Kidney (tissue), 14 donors: Measurements from ENCODE around the gene TXLNB. TPM values are rescaled to one million over a fixed set of nuclear protein-coding genes. Genes with fewer than 3 reads are reported as not detected.

Source experiments
- DNase-seq, 5 donors: peaks; one replicate each; pipeline ENCODE4 v3.0.0-alpha.2; 2013 to 2020
- FAIRE-seq: peaks from 2 replicates; lab custom pipeline; 2012; peaks lifted over from hg19 to GRCh38; lab: Jason Lieb, UNC
- H3K27ac ChIP-seq, 2 donors: one replicate each; pipeline ENCODE4 v1.7.0; 2013; ENCODE audit warnings: low read depth in 2 of 2, low read length in 2 of 2, inconsistent platforms in 1 of 2
- H3K27me3 ChIP-seq: one replicate; pipeline ENCODE4 v1.7.1; 2013; ENCODE audit warnings: low read length, inconsistent platforms; ENCODE audit not compliant: control insufficient read depth, insufficient read depth
- H3K36me3 ChIP-seq, 3 donors: one replicate each; pipeline versions ENCODE4 v1.7.0 to v1.7.1; 2013; ENCODE audit warnings: low read length in 3 of 3, control low read depth in 1 of 3, inconsistent platforms in 1 of 3; ENCODE audit not compliant: insufficient read depth in 3 of 3, control insufficient read depth in 2 of 3
- H3K4me1 ChIP-seq, 3 donors: one replicate each; pipeline versions ENCODE4 v1.7.0 to v1.7.1; 2013; ENCODE audit warnings: low read length in 3 of 3, inconsistent platforms in 1 of 3, low read depth in 1 of 3; ENCODE audit not compliant: control insufficient read depth in 2 of 3, insufficient read depth in 2 of 3
- H3K4me3 ChIP-seq, 3 donors: one replicate each; pipeline versions ENCODE4 v1.7.0 to v1.8.1; 2013; ENCODE audit warnings: low read length in 3 of 3, control low read depth in 1 of 3, inconsistent platforms in 1 of 3
- H3K9ac ChIP-seq, 3 donors: one replicate each; pipeline versions ENCODE4 v1.7.0 to v1.7.1; 2013; ENCODE audit warnings: low read length in 3 of 3, control low read depth in 1 of 3, inconsistent platforms in 1 of 3
- H3K9me3 ChIP-seq, 3 donors: one replicate each; pipeline versions ENCODE4 v1.7.0 to v1.7.1; 2013; ENCODE audit warnings: low read length in 3 of 3, control low read depth in 1 of 3, inconsistent platforms in 1 of 3; ENCODE audit not compliant: control insufficient read depth in 2 of 3, insufficient read depth in 1 of 3
- intact Hi-C: fragments of 100-400 bp; cut with DNase I; formaldehyde crosslinking; loops from one replicate; pipeline ENCODE4 v1.11.1; 2022
- polyA plus RNA-seq: library from polyadenylated mRNA; stranded (reverse); fragments of 350-450 nt; fragmentation: Illumina TruSeq; extraction: RNeasy Lipid Tissue Mini Kit (QIAGEN cat#74804); gene quantifications from one replicate; pipeline ENCODE4 v1.2.3, GENCODE V29; 2014; ENCODE audit warnings: low read depth, low replicate concordance; ENCODE audit not compliant: insufficient read depth
- total RNA-seq: library from RNA; stranded (reverse); fragmentation: NEBNext Ultra II Directional; extraction: Animal tissue kit (Norgen Biotek cat#: 25700); gene quantifications from one replicate; pipeline ENCODE4 v1.2.1, GENCODE V29; 2021
- TF ChIP-seq, protein P1 (sequence below): IDR thresholded peaks from 3 replicates; pipeline ENCODE4 v1.5.1; 2012; ENCODE audit warnings: mild to moderate bottlenecking, moderate library complexity, borderline replicate concordance; ENCODE audit not compliant: insufficient read depth; ENCODE audit errors: extremely low read depth
- donor health status: control.
- donor health status: control.
- donor health status: control.
- donor health status: control.
- donor health status: control.
- donor health status: DM: yes; HTN: yes; CAD: no.
- donor health status: Normal renal cell carcinoma (clear cell type).

The TXLNB gene
- total and polyA plus RNA-seq, 2 donors from 2014 or later: 0.13 to 0.66 TPM

DNA sequence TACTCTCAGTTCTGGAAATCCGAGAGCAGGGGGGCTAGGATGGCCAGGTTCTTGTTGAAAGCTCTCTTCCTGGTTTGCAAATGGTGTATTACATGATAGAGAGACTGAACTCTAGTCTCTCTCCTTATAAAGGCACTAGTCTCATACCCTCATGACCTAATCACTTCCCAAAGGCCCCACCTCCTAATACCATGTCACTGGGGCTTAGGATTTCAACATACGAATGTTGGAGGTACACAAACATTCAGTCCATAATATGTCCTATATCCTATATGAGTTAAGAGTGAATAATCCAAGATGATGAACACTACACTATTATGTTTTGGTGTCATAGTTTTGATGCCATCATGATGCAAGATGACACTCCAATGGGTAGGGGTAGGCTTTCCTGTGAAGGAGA lies 20.0 kb upstream of the TXLNB start:
- Histone ChIP-seq H3K27ac (no peak overlapping the region), H3K36me3 (no peaks in the 10 kb centered on the region), H3K27me3 (no peaks in the 10 kb centered on the region), H3K4me1 (no peaks in the 10 kb centered on the region), H3K9me3 (no peaks in the 10 kb centered on the region), H3K9ac (no peak overlapping the region), H3K4me3 (no peak overlapping the region)
- intact Hi-C loops: no loop called here
- no peak for DNase-seq
- FAIRE-seq: no peak
- TF ChIP-seq, protein P1, sequence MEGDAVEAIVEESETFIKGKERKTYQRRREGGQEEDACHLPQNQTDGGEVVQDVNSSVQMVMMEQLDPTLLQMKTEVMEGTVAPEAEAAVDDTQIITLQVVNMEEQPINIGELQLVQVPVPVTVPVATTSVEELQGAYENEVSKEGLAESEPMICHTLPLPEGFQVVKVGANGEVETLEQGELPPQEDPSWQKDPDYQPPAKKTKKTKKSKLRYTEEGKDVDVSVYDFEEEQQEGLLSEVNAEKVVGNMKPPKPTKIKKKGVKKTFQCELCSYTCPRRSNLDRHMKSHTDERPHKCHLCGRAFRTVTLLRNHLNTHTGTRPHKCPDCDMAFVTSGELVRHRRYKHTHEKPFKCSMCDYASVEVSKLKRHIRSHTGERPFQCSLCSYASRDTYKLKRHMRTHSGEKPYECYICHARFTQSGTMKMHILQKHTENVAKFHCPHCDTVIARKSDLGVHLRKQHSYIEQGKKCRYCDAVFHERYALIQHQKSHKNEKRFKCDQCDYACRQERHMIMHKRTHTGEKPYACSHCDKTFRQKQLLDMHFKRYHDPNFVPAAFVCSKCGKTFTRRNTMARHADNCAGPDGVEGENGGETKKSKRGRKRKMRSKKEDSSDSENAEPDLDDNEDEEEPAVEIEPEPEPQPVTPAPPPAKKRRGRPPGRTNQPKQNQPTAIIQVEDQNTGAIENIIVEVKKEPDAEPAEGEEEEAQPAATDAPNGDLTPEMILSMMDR: no peak

DNA sequence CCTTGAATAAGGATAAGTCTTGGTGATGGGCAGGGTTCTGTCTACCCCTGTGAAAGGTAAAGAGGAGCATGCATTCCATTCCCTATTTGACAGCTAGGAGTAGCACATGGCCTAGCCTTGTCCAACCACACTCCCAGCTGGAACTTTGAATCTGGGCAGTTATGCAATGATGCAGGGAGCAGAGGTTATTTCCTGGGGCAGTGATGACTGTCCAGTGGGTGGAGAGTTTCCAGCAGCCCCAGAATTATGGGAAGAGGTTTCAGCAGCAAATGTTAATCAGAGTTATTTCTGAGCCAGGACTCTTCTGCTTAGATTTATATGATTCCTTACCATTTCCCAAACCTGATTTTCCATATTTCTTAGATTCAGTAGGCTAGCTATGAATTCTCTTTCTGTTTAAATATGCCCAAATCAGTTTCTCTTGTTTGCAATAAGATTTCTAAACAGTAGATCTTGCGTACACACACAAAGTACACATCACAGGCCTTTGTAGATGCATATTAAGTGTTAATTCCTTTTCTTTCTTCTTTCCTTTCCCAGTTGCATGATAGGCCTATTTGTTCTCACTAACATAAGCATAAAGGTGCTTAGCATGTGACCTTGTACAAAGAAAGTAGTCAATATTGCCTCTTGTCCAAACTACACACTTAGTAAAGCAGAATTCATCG lies 17.3 kb upstream of the TXLNB start:
- Histone ChIP-seq H3K9ac (no peak overlapping the region), H3K36me3 (no peaks in the 10 kb centered on the region), H3K9me3 (no peaks in the 10 kb centered on the region), H3K4me1 (no peaks in the 10 kb centered on the region), H3K4me3 (no peak overlapping the region), H3K27me3 (no peaks in the 10 kb centered on the region), H3K27ac (peak overlapping the region in 1 of 2 donors; percentile 60)
- no peak for FAIRE-seq
- intact Hi-C loops: no loop called here
- TF ChIP-seq, protein P1: no peak
- DNase-seq: no peak

DNA sequence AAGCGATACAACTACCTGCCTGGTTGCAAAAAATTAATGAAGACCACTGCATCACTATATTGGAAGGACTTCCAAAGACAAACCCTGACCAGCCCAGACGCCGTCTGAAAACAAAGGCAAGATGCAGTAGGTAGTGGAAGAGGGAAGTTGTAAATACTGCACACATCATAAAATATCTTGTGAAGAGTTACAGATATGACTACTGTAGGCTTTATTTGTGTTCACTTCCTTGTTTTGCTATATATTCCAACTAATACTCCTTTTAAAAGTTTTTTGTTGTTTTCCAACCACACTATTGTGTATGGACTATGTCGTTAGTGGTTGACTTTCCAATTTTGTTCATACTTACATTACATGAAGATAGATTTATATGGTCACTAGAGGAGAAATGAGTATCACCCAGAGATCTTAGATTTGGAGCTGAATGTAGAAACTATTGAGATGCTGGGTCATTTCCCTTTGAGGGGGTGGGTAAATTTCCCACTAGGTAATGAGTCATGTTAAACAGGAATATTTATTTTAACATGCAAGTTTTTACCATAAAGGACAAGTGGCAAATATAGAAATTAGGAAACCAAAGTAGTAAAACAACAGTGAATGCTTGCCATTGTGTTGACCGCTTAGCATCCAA lies 16.6 kb upstream of the TXLNB start:
- FAIRE-seq: no peak
- intact Hi-C loops: no loop called here
- Histone ChIP-seq H3K4me1 (no peaks in the 10 kb centered on the region), H3K36me3 (no peaks in the 10 kb centered on the region), H3K27me3 (no peaks in the 10 kb centered on the region), H3K4me3 (no peak overlapping the region), H3K27ac (no peak overlapping the region), H3K9ac (no peak overlapping the region), H3K9me3 (no peaks in the 10 kb centered on the region)
- TF ChIP-seq, protein P1: no peak
- DNase-seq: no peak
